Ishikawa (cell line): ENCODE results near the gene ZCCHC14.

ENCODE experiments used
- CEBPB ChIP-seq: IDR thresholded peaks from 2 replicates; pipeline ENCODE4 v1.6.1; 2012
- CREB1 ChIP-seq: IDR thresholded peaks from 2 replicates; pipeline ENCODE4 v1.6.1; 2012; ENCODE audit warnings: low read depth
- EGR1 ChIP-seq: IDR thresholded peaks from 2 replicates; pipeline ENCODE4 v1.6.1; 2012
- EP300 ChIP-seq: IDR thresholded peaks from 2 replicates; pipeline ENCODE4 v1.6.1; 2012; ENCODE audit warnings: borderline replicate concordance
- FOXM1 ChIP-seq: IDR thresholded peaks from 2 replicates; pipeline ENCODE4 v1.6.1; 2012; ENCODE audit warnings: low read depth, borderline replicate concordance
- NFIC ChIP-seq: IDR thresholded peaks from 2 replicates; pipeline ENCODE4 v1.6.1; 2012
- RAD21 ChIP-seq: IDR thresholded peaks from 2 replicates; pipeline ENCODE4 v1.6.1; 2012; ENCODE audit warnings: low read depth
- REST ChIP-seq: IDR thresholded peaks from 2 replicates; pipeline ENCODE4 v1.6.1; 2012; ENCODE audit warnings: low read depth, mild to moderate bottlenecking
- TAF1 ChIP-seq: IDR thresholded peaks from 2 replicates; pipeline ENCODE4 v1.6.1; 2012; ENCODE audit warnings: low read depth, mild to moderate bottlenecking
- TCF12 ChIP-seq: IDR thresholded peaks from 2 replicates; pipeline ENCODE4 v1.6.1; 2012; ENCODE audit warnings: low read depth
- TEAD4 ChIP-seq: IDR thresholded peaks from 2 replicates; pipeline ENCODE4 v1.6.1; 2012
- YY1 ChIP-seq: IDR thresholded peaks from 2 replicates; pipeline ENCODE4 v1.6.1; 2012; ENCODE audit warnings: low read depth
- ZBTB7A ChIP-seq: IDR thresholded peaks from 2 replicates; pipeline ENCODE4 v1.6.1; 2012; ENCODE audit warnings: low read depth
- TF ChIP-seq, protein P1 (sequence below): IDR thresholded peaks from 2 replicates; pipeline ENCODE4 v1.6.1; 2012
- TF ChIP-seq, protein P2 (sequence below): IDR thresholded peaks from 2 replicates; pipeline ENCODE4 v1.6.1; 2012

ZCCHC14 gene

DNA sequence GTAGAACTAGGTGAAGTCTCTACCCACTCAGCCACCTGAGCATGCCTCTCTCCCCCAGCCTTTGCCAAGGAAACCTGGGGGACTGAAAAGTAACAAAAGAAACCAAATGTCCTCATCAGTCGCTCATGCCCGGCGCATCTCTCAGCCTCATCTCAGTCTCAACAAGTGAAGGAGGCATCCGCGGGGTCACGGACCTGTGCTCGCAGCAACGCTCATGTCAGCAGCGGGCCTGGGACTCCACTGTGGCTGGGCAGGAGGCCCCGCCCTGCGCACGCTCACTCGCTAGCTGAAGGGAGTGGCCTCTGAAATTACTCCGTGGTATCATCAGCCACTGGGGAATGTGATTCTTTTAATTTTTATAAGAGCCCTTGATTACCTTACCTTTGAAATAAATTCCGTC, 69.4 kb downstream of the ZCCHC14 start:
- TF ChIP-seq, protein P1, sequence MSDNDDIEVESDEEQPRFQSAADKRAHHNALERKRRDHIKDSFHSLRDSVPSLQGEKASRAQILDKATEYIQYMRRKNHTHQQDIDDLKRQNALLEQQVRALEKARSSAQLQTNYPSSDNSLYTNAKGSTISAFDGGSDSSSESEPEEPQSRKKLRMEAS = no peak
- TF ChIP-seq YY1 (no peak), EGR1 (no peak), FOXM1 (no peak), REST (no peak), EP300 (no peak), RAD21 (no peak), CEBPB (no peak), ZBTB7A (no peak), CREB1 (no peak), NFIC (no peak), TAF1 (no peak), TEAD4 (no peak), TCF12 (no peak)
- TF ChIP-seq, protein P2, sequence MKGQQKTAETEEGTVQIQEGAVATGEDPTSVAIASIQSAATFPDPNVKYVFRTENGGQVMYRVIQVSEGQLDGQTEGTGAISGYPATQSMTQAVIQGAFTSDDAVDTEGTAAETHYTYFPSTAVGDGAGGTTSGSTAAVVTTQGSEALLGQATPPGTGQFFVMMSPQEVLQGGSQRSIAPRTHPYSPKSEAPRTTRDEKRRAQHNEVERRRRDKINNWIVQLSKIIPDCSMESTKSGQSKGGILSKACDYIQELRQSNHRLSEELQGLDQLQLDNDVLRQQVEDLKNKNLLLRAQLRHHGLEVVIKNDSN = no peak

DNA sequence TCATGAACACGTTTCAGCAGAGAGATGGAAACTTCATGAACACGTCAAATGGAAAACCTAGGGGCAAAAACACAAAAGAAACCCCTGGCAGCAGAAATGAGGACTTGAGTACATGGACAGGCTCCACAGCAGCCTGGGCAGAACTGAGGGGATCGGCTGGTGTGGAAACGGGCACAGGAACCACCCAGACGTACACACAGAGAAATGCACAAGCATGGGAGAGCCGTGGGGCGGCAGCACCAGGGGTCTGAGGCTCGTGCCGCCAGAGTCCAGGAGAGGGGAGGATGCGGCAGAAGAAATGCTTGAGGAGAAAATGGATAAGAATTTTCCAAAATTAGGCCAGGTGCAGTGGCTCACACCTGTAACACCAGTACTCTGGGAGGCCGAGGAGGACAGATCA, 70.7 kb downstream of the ZCCHC14 start:
- no peak for TF ChIP-seq CEBPB
- no peak for TF ChIP-seq TEAD4
- TF ChIP-seq YY1 = no peak
- no peak for TF ChIP-seq TAF1
- TF ChIP-seq NFIC = no peak

GRCh38 chr16:87421003-87421912, 71.6 kb downstream of the ZCCHC14 start:
- TF ChIP-seq, protein P2 = no peak
- no peak for TF ChIP-seq EP300
- no peak for TF ChIP-seq FOXM1
- TF ChIP-seq TEAD4 = no peak
- no peak for TF ChIP-seq RAD21
- no peak for TF ChIP-seq TAF1
- no peak for TF ChIP-seq YY1
- no peak for TF ChIP-seq CEBPB
- no peak for TF ChIP-seq CREB1
- no peak for TF ChIP-seq NFIC
- TF ChIP-seq TCF12 = no peak
- TF ChIP-seq REST = no peak
- no peak for TF ChIP-seq ZBTB7A
- TF ChIP-seq EGR1 = no peak

DNA sequence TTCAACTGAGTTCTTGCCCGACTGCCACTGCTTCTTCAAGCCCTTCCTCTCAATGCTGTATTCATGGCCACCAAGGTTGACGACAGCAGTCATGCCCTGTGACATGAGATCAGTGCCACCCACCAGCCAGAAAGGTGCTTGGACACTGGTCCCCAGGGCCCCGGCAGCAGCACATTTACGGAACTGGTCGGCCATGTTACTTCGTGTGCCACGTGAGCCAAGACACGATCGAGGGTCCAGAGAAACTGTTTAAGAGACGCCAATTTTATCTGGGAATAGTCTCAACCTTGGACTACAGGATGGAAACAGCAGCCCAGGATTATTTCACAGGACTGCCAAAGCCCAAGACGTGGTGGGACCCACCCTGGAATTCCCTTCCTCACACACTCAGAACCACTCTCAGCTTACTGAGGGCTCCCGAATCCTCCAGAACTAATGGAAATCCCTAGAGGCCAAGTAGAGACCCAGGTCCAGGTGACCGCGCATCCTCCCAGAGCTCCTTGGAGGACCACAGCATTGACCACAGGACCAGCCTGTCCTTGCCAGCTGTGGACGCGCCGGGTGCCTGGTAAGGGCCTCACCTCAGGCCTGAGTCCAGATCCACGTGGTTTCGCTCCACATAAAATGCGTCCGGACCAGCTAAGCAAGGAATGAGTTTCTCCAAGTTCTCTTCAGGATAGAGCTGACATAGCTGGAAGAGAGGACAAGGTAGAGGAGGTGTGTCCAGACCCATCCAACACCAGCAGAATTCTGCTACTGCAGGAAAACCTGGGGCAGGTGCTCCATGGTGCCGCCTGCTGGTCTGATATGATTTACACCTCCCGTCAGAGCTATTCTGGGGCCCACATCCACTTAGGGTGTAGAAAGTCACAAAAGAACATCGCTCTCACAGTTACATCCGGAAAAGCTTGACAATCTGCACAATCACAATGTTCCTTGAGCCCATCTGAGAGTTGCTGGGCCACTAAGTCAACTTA, 72.5 kb downstream of the ZCCHC14 start:
- no peak for TF ChIP-seq RAD21
- no peak for TF ChIP-seq CEBPB
- TF ChIP-seq TAF1 = no peak
- TF ChIP-seq, protein P1 = no peak
- TF ChIP-seq, protein P2 = no peak
- TF ChIP-seq EGR1 = no peak
- TF ChIP-seq CREB1 = no peak
- TF ChIP-seq TCF12 = no peak
- no peak for TF ChIP-seq REST
- TF ChIP-seq ZBTB7A = no peak
- TF ChIP-seq NFIC = no peak
- TF ChIP-seq EP300 = no peak
- no peak for TF ChIP-seq YY1
- TF ChIP-seq TEAD4 = no peak
